Measurements from ENCODE around the gene CRACDL. TPM values are rescaled to one million over a fixed set of nuclear protein-coding genes. Genes with fewer than 3 reads are reported as not detected.

The CRACDL gene
- total RNA-seq, 1 experiment from 2014 or later, result 2.4 TPM

GRCh38 chr2:98796775-98797544, 139.1 kb downstream of the CRACDL start:
- CTCF ChIA-PET, result no interaction called here
- POLR2A ChIA-PET, result no interaction called here

More at GRCh38 chr2:98796775-98797544, 139.1 kb downstream of the CRACDL start:
- in situ Hi-C loops (cut with HindIII; ENCODE audit: low pct_unique_long_range_greater_than_20kb, low sequenced_read_pairs), result no loop called here
- intact Hi-C loops (cut with micrococcal nuclease; ENCODE audit: unreplicated experiment), result no loop called here
- Histone ChIP-seq H3K9me3 (ENCODE audit: control insufficient read depth, insufficient read depth, low read depth, low read length) (no peaks in the 10 kb centered on the region), H3K27ac (ENCODE audit: low read length) (no peak overlapping the region), H3K27me3 (ENCODE audit: control insufficient read depth, insufficient read depth, low read length) (peaks cover 6% of the 10 kb centered on the region), H3K36me3 (ENCODE audit: control insufficient read depth, insufficient read depth, low read length) (no peaks in the 10 kb centered on the region), H3K4me3 (ENCODE audit: low read depth in 2 of 2, low read length in 2 of 2) (no peak overlapping the region), H3K4me1 (ENCODE audit: control insufficient read depth, insufficient read depth, low read length) (no peaks in the 10 kb centered on the region)
- no TSS peak for BruUV-seq (replicated peaks)
- TF ChIP-seq REST (IDR thresholded peaks at IDR 0.05; ENCODE audit: insufficient read depth in 1 of 2, low read depth in 2 of 2, low read length in 1 of 2) (no peak), CTCF (IDR thresholded peaks at IDR 0.05) (no peak), TCF7L2 (IDR thresholded peaks at IDR 0.05; ENCODE audit: low read depth, low read length) (no peak), SIN3A (IDR thresholded peaks at IDR 0.05; ENCODE audit: borderline replicate concordance, insufficient read depth, low read depth, low read length) (no peak)
- DNase-seq (ENCODE audit: low read depth, low spot score) (no peak), ATAC-seq (no peak)

Data from Panc1 (cell line).